Ovary (tissue), 9 donors: Measurements from ENCODE around the gene COX7A1. TPM values are rescaled to one million over a fixed set of nuclear protein-coding genes. Genes with fewer than 3 reads are reported as not detected.

Source experiments
- DNase-seq, 5 donors: peaks; one replicate each; pipeline ENCODE4 v3.0.0-alpha.2; 2019 to 2020
- H3K27ac ChIP-seq, 2 donors: fragments of 200-600 bp; one replicate each; pipeline versions ENCODE4 v1.5.1 to v1.8.0; 2019 to 2022
- H3K27me3 ChIP-seq: fragments of 200-600 bp; one replicate; pipeline ENCODE4 v1.8.0; 2022
- H3K36me3 ChIP-seq: fragments of 200-600 bp; sonication (generic); one replicate; pipeline ENCODE4 v1.5.1; 2019
- H3K4me1 ChIP-seq: one replicate; pipeline ENCODE4 v1.8.1; 2013; ENCODE audit warnings: mild to moderate bottlenecking, moderate library complexity; ENCODE audit not compliant: insufficient read depth
- H3K4me3 ChIP-seq: fragments of 200-600 bp; sonication (generic); one replicate; pipeline ENCODE4 v1.5.1; 2017
- H3K9me3 ChIP-seq, 2 donors: fragments of 200-600 bp in 1 of 2; sonication (generic) in 1 of 2; one replicate each; pipeline versions ENCODE4 v1.5.1 to v1.8.1; 2013 to 2019; ENCODE audit warnings: mild to moderate bottlenecking in 1 of 2, moderate library complexity in 1 of 2
- CTCF ChIP-seq, 3 donors: fragments of 450-650 bp in 2 of 3; fragments of 200-600 bp in 1 of 3; IDR thresholded peaks; one replicate each; pipeline versions ENCODE4 v1.5.1 to v1.8.0; 2016 to 2022; ENCODE audit warnings: antibody characterized with exemption in 3 of 3, mild to moderate bottlenecking in 1 of 3
- EP300 ChIP-seq: sonication (generic); formaldehyde crosslinking; IDR thresholded peaks from one replicate; pipeline ENCODE4 v1.6.1; 2017; ENCODE audit warnings: antibody characterized with exemption
- POLR2A ChIP-seq: fragments of 450-650 bp; IDR thresholded peaks from one replicate; pipeline ENCODE4 v1.6.1; 2017; ENCODE audit warnings: antibody characterized with exemption, mild to moderate bottlenecking, moderate library complexity
- WGBS, 3 donors: extraction: QIAGEN DNeasy Blood & Tissue Kit in 1 of 3; methylation state at CpG; one replicate each; pipeline versions ENCODE4 v1.1.5 to v1.1.7; 2013 to 2017; 5-methylcytosine and 5-hydroxymethylcytosine counted together
- intact Hi-C, 4 donors: fragments of 100-400 bp; cut with DNase I; formaldehyde crosslinking; loops; one replicate each; pipeline versions ENCODE4 v1.11.0 to v1.15.1; 2022 to 2023
- polyA plus RNA-seq, 2 donors: library from polyadenylated mRNA; stranded (reverse); fragments of 200-250 nt in 1 of 2; fragments of 350-450 nt in 1 of 2; fragmentation: Illumina TruSeq in 1 of 2; extraction: RNeasy Lipid Tissue Mini Kit (QIAGEN cat#74804) in 1 of 2; gene quantifications; one replicate each; pipeline ENCODE4 v1.2.3, GENCODE V29; 2013 to 2014
- total RNA-seq, 7 donors: library from RNA; depleted of rRNA in 2 of 7; stranded (reverse); fragments of >200 nt in 2 of 7; fragmentation: NEBNext Ultra II Directional in 3 of 7; extraction: Animal tissue kit (Norgen Biotek cat#: 25700) in 3 of 7; gene quantifications; one replicate each; pipeline versions ENCODE4 v1.1.0 to v1.2.4, GENCODE V29; 2016 to 2023
- donor health status: DM: no; HTN: no; CAD: no; lungs with moderate emphysema.
- donor health status: DM: no; HTN: no; CAD: no.
- donor health status: Bipolar disorder and iron deficiency.
- donor health status: DM: yes; HTN: yes; CAD: no.
- donor health status: DM: no; HTN: no; CAD: no.
- donor health status: DM: yes; HTN: yes; CAD: no.

COX7A1 gene
- total and polyA plus RNA-seq, 9 donors = 31.4 to 81.4 (median 46.6) TPM

DNA sequence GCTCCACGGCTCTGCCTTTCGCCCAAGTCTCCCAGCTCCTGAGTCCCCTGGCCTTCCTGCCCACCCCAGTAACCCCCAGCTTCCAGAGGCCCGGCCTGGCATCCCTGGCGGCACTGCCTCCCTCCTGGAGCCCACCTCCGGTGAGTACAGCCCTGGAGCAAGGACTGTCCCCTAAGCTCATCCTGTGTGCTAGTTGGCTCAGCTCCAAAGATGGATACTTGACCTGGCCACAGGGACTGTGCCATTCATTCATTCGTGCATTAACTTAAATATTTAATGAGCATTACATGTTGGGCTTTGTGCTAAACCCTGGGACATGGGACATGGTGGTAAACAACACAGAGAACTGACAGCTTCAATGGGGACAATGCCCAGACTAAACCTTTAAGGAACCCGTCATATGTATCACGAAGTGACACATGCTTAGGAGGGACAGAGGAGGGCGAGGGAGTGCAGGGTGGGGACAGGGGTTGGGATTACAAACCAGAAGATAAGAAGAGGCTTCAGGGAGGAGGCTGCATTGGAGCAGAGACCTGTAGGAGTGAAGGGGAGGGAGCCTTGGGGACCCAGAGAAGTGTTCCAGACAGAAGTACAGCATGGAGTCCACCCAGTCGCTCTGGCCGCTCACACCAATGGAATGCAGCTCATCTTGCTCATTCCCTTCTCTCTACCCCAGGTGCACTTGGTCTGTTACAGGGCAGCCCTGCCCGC is 48.2 kb downstream of the COX7A1 start:
- WGBS, 3 donors = 89 to 91% (median 90%) methylated on average over 12 of the region's 12 CpGs
- H3K4me3 ChIP-seq = no peak overlapping the region

DNA sequence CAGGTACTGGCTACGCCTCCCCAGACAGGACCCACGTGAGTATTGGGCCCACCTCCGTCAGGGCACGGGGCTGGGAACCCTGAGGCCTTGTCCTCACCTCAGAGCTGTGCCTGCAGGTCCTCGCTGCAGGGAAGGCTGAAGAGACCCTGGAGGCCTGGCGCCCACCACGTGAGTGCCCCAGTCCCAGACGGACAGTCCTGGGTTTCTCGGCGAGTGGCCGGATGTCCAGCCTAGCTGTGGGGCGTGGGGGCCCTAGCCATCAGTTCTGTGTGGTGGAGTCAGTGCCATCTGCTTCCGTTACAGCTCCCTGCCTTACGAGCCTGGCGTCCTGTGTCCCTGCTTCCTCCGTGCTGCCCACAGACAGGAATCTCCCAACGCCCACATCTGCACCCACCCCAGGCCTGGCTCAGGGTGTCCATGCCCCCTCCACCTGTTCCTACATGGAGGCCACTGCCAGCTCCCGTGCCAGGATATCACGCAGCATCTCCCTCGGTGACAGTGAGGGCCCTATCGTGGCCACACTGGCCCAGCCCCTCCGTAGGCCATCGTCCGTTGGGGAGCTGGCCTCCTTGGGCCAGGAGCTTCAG is 49.1 kb downstream of the COX7A1 start:
- DNase-seq = no peak
- no peaks in the 10 kb centered on the region for H3K27me3 ChIP-seq
- no peaks in the 10 kb centered on the region for H3K9me3 ChIP-seq
- H3K27ac ChIP-seq = no peak overlapping the region
- TF ChIP-seq EP300 (no peak), POLR2A (no peak), CTCF (IDR thresholded peaks at IDR 0.05) (no peak)
- H3K4me3 ChIP-seq = no peak overlapping the region
- WGBS, 3 donors = 91 to 95% (median 93%) methylated on average over 22 to 24 of the region's 24 CpGs
- H3K36me3 ChIP-seq = no peaks in the 10 kb centered on the region
- intact Hi-C loops = no loop called here
- H3K4me1 ChIP-seq = no peaks in the 10 kb centered on the region

More for the DNA sequence above, 48.2 kb downstream of the COX7A1 start:
- Histone ChIP-seq H3K4me1 (no peaks in the 10 kb centered on the region), H3K36me3 (no peaks in the 10 kb centered on the region), H3K9me3 (no peaks in the 10 kb centered on the region), H3K27ac (no peak overlapping the region), H3K27me3 (no peaks in the 10 kb centered on the region)
- intact Hi-C loops = no loop called here
- no peak for TF ChIP-seq POLR2A
- TF ChIP-seq CTCF (IDR thresholded peaks at IDR 0.05) = no peak
- TF ChIP-seq EP300 = no peak
- DNase-seq = no peak

GRCh38 chr19:36101550-36102327 is 50.5 kb downstream of the COX7A1 start:
- Histone ChIP-seq H3K36me3 (no peaks in the 10 kb centered on the region), H3K27ac (no peak overlapping the region), H3K9me3 (no peaks in the 10 kb centered on the region), H3K27me3 (no peaks in the 10 kb centered on the region), H3K4me3 (no peak overlapping the region), H3K4me1 (no peaks in the 10 kb centered on the region)
- intact Hi-C loops = no loop called here
- WGBS, 3 donors = 82 to 90% (median 85%) methylated on average over 26 to 27 of the region's 27 CpGs
- TF ChIP-seq CTCF (IDR thresholded peaks at IDR 0.05) (no peak), POLR2A (no peak), EP300 (no peak)
- no peak for DNase-seq

Other genes with a start within 250 kb of the COX7A1 start
- gene HCST, start 249.9 kb downstream of the COX7A1 start, total RNA-seq = 1 to 10 TPM in 6 of 7 donors, under 1 TPM in 1; 0.92 to 6.3 (median 5.5) TPM
- 1 to 10 TPM; 8.5 to 9.2 TPM for gene HCST, start 249.9 kb downstream of the COX7A1 start, polyA plus RNA-seq
- gene TYROBP, start 244.2 kb downstream of the COX7A1 start, total RNA-seq = 10 to 100 TPM in 6 of 7 donors, 1 to 10 TPM in 1; 9.2 to 41.5 (median 31.4) TPM
- 100 to 1,000 TPM in 1 of 2 donors, 10 to 100 TPM in 1; 55.1 to 135 TPM for gene TYROBP, start 244.2 kb downstream of the COX7A1 start, polyA plus RNA-seq
- 10 to 100 TPM; 10.6 to 31.2 (median 21.9) TPM for gene LRFN3, start 216.1 kb downstream of the COX7A1 start, total RNA-seq
- 10 to 100 TPM in 1 of 2 donors, 1 to 10 TPM in 1; 6.4 to 13.4 TPM for gene LRFN3, start 216.1 kb downstream of the COX7A1 start, polyA plus RNA-seq
- gene SDHAF1, start 157.3 kb downstream of the COX7A1 start, total RNA-seq = 10 to 100 TPM; 17.0 to 78.6 (median 20.2) TPM
- 10 to 100 TPM; 11.2 to 21.6 TPM for gene SDHAF1, start 157.3 kb downstream of the COX7A1 start, polyA plus RNA-seq
- 1 to 10 TPM in 4 of 7 donors, under 1 TPM in 3; 0.43 to 2.6 (median 1.7) TPM for gene SYNE4, start 143.6 kb downstream of the COX7A1 start, total RNA-seq
- under 1 TPM; 0.37 to 0.48 TPM for gene SYNE4, start 143.6 kb downstream of the COX7A1 start, polyA plus RNA-seq
- gene ALKBH6, start 138.2 kb downstream of the COX7A1 start, total RNA-seq = 10 to 100 TPM; 12.7 to 25.5 (median 18.6) TPM
- 10 to 100 TPM; 17.7 to 18.3 TPM for gene ALKBH6, start 138.2 kb downstream of the COX7A1 start, polyA plus RNA-seq
- gene CLIP3, start 119.6 kb downstream of the COX7A1 start, total RNA-seq = 10 to 100 TPM; 16.1 to 82.5 (median 54.9) TPM
- 10 to 100 TPM; 34.3 to 91.3 TPM for gene CLIP3, start 119.6 kb downstream of the COX7A1 start, polyA plus RNA-seq
- gene THAP8, start 98.2 kb downstream of the COX7A1 start, total RNA-seq = 1 to 10 TPM; 5.3 to 7.9 (median 6.5) TPM
- gene THAP8, start 98.2 kb downstream of the COX7A1 start, polyA plus RNA-seq = 1 to 10 TPM; 1.9 to 5.9 TPM
- gene WDR62, start 97.5 kb downstream of the COX7A1 start, total RNA-seq = 1 to 10 TPM in 2 of 7 donors, under 1 TPM in 5; 0.24 to 1.0 (median 0.69) TPM
- under 1 TPM; 0.18 to 0.51 TPM for gene WDR62, start 97.5 kb downstream of the COX7A1 start, polyA plus RNA-seq
- not detected for gene OVOL3, start 41.3 kb downstream of the COX7A1 start, total RNA-seq
- not detected for gene OVOL3, start 41.3 kb downstream of the COX7A1 start, polyA plus RNA-seq
- gene POLR2I, start 37.6 kb downstream of the COX7A1 start, total RNA-seq = 10 to 100 TPM; 61.4 to 84.8 (median 70.0) TPM
- 10 to 100 TPM; 49.4 to 73.8 TPM for gene POLR2I, start 37.6 kb downstream of the COX7A1 start, polyA plus RNA-seq
- gene TBCB, start 37.0 kb downstream of the COX7A1 start, total RNA-seq = 100 to 1,000 TPM in 6 of 7 donors, 10 to 100 TPM in 1; 94.3 to 160 (median 144) TPM
- 100 to 1,000 TPM; 124 to 175 TPM for gene TBCB, start 37.0 kb downstream of the COX7A1 start, polyA plus RNA-seq
- gene CAPNS1, start 12.4 kb downstream of the COX7A1 start, total RNA-seq = 100 to 1,000 TPM in 6 of 7 donors, 10 to 100 TPM in 1; 69.4 to 571 (median 488) TPM
- 100 to 1,000 TPM; 424 to 783 TPM for gene CAPNS1, start 12.4 kb downstream of the COX7A1 start, polyA plus RNA-seq
- gene ZNF565, start 62.2 kb upstream of the COX7A1 start, total RNA-seq = 10 to 100 TPM in 1 of 7 donors, 1 to 10 TPM in 6; 3.6 to 10.1 (median 7.6) TPM
- 1 to 10 TPM; 4.1 to 6.9 TPM for gene ZNF565, start 62.2 kb upstream of the COX7A1 start, polyA plus RNA-seq
- gene ZNF146, start 62.7 kb upstream of the COX7A1 start, total RNA-seq = 10 to 100 TPM; 52.0 to 73.8 (median 57.7) TPM
- 10 to 100 TPM; 38.1 to 56.2 TPM for gene ZNF146, start 62.7 kb upstream of the COX7A1 start, polyA plus RNA-seq
- gene ZFP14, start 226.8 kb upstream of the COX7A1 start, total RNA-seq = 10 to 100 TPM in 1 of 7 donors, 1 to 10 TPM in 6; 4.7 to 10.5 (median 7.0) TPM
- 1 to 10 TPM; 3.1 to 5.9 TPM for gene ZFP14, start 226.8 kb upstream of the COX7A1 start, polyA plus RNA-seq